Measurements from ENCODE around the gene FNDC11.
"Not testable (repeated sequence)": the region's sequence is repeated elsewhere in the genome, so short reads cannot be mapped to it uniquely, and the experiment has no call there.

Gene FNDC11

GRCh38 chr20:63598479-63599395 is 44.8 kb downstream of the FNDC11 start:
- no peaks in the 10 kb centered on the region for H3K4me1 ChIP-seq (ENCODE audit: insufficient read depth, poor library complexity, severe bottlenecking)
- H3K4me3 ChIP-seq (ENCODE audit: severe bottlenecking), result no peak overlapping the region
- DNase-seq (ENCODE audit: low spot score), result peak; percentile 78
- no peaks in the 10 kb centered on the region for H3K27me3 ChIP-seq (ENCODE audit: insufficient read depth, poor library complexity, severe bottlenecking)
- no peak overlapping the region for H3K27ac ChIP-seq (ENCODE audit: poor library complexity, severe bottlenecking)
- H3K9me3 ChIP-seq (ENCODE audit: severe bottlenecking), result no peaks in the 10 kb centered on the region
- peaks cover 46% of the 10 kb centered on the region for H3K36me3 ChIP-seq (ENCODE audit: low read depth)
- TF ChIP-seq, protein P1, sequence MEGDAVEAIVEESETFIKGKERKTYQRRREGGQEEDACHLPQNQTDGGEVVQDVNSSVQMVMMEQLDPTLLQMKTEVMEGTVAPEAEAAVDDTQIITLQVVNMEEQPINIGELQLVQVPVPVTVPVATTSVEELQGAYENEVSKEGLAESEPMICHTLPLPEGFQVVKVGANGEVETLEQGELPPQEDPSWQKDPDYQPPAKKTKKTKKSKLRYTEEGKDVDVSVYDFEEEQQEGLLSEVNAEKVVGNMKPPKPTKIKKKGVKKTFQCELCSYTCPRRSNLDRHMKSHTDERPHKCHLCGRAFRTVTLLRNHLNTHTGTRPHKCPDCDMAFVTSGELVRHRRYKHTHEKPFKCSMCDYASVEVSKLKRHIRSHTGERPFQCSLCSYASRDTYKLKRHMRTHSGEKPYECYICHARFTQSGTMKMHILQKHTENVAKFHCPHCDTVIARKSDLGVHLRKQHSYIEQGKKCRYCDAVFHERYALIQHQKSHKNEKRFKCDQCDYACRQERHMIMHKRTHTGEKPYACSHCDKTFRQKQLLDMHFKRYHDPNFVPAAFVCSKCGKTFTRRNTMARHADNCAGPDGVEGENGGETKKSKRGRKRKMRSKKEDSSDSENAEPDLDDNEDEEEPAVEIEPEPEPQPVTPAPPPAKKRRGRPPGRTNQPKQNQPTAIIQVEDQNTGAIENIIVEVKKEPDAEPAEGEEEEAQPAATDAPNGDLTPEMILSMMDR (IDR thresholded peaks at IDR 0.05; ENCODE audit: poor library complexity, severe bottlenecking), result no peak
- no peak for ATAC-seq (ENCODE audit: low read depth)

GRCh38 chr20:63599396-63600050 is 45.6 kb downstream of the FNDC11 start:
- no peak for ATAC-seq (ENCODE audit: low read depth)
- peak; percentile 77 for DNase-seq (ENCODE audit: low spot score)
- Histone ChIP-seq H3K27ac (ENCODE audit: poor library complexity, severe bottlenecking) (no peak overlapping the region), H3K9me3 (ENCODE audit: severe bottlenecking) (no peaks in the 10 kb centered on the region), H3K4me3 (ENCODE audit: severe bottlenecking) (no peak overlapping the region), H3K27me3 (ENCODE audit: insufficient read depth, poor library complexity, severe bottlenecking) (no peaks in the 10 kb centered on the region), H3K4me1 (ENCODE audit: insufficient read depth, poor library complexity, severe bottlenecking) (no peaks in the 10 kb centered on the region), H3K36me3 (ENCODE audit: low read depth) (peaks cover 50% of the 10 kb centered on the region)
- TF ChIP-seq, protein P1 (IDR thresholded peaks at IDR 0.05; ENCODE audit: poor library complexity, severe bottlenecking), result no peak

DNA sequence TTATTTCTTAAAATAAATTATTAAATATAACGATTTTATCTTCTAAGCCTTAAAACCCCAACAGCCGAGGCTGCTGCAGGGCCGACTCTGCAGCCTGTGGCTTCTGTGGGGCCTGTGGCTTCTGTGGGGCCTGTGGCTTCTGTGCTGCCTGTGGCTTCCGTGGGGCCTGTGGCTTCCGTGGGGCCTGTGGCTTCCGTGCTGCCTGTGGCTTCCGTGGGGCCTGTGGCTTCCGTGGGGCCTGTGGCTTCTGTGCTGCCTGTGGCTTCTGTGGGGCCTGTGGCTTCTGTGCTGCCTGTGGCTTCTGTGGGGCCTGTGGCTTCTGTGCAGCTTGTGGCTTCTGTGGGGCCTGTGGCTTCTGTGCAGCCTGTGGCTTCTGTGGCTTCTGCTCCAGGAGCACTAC is 47.7 kb downstream of the FNDC11 start:
- H3K36me3 ChIP-seq (ENCODE audit: low read depth), result peaks cover 52% of the 10 kb centered on the region
- not testable (repeated sequence) for H3K27me3 ChIP-seq (ENCODE audit: insufficient read depth, poor library complexity, severe bottlenecking); H3K4me1 ChIP-seq (ENCODE audit: insufficient read depth, poor library complexity, severe bottlenecking); H3K4me3 ChIP-seq (ENCODE audit: severe bottlenecking); H3K9me3 ChIP-seq (ENCODE audit: severe bottlenecking); ATAC-seq (ENCODE audit: low read depth); H3K27ac ChIP-seq (ENCODE audit: poor library complexity, severe bottlenecking)
- peak; percentile 60 for DNase-seq (ENCODE audit: low spot score)

GRCh38 chr20:63602321-63602720 is 48.4 kb downstream of the FNDC11 start:
- H3K4me3 ChIP-seq (ENCODE audit: severe bottlenecking), result no peak overlapping the region
- no peaks in the 10 kb centered on the region for H3K27me3 ChIP-seq (ENCODE audit: insufficient read depth, poor library complexity, severe bottlenecking)
- H3K4me1 ChIP-seq (ENCODE audit: insufficient read depth, poor library complexity, severe bottlenecking), result no peaks in the 10 kb centered on the region
- no peak overlapping the region for H3K27ac ChIP-seq (ENCODE audit: poor library complexity, severe bottlenecking)
- peaks cover 52% of the 10 kb centered on the region for H3K36me3 ChIP-seq (ENCODE audit: low read depth)
- TF ChIP-seq, protein P1 (IDR thresholded peaks at IDR 0.05; ENCODE audit: poor library complexity, severe bottlenecking), result no peak
- no peaks in the 10 kb centered on the region for H3K9me3 ChIP-seq (ENCODE audit: severe bottlenecking)
- ATAC-seq (ENCODE audit: low read depth), result no peak
- DNase-seq (ENCODE audit: low spot score), result peak; percentile 51
